ENCODE measurements around the gene TCHP. TPM values are rescaled to one million over a fixed set of nuclear protein-coding genes. Genes with fewer than 3 reads are reported as not detected.

TCHP gene
- total and polyA plus RNA-seq, 2 of the 13 experiments (the other 11 are each of a cell fraction or from before 2014, with no cell fraction given): 6.7 to 12.2 TPM

GRCh38 chr12:109863847-109864712 lies 36.0 kb upstream of the TCHP start (continued):
- TF ChIP-seq ZNF281 (CRISPR knock-in tag; IDR thresholded peaks at IDR 0.05; ENCODE audit: borderline replicate concordance) (peak; percentile 45; the same call in 1 of the 2 replicates), ZNF556 (CRISPR knock-in tag; IDR thresholded peaks at IDR 0.05; ENCODE audit: borderline replicate concordance) (no peak; the same call in 1 of the 2 replicates), EED (CRISPR knock-in tag; IDR thresholded peaks at IDR 0.05) (no peak; the same call in 1 of the 2 replicates), GLMP (CRISPR knock-in tag; IDR thresholded peaks at IDR 0.05; ENCODE audit: borderline replicate concordance) (no peak), DNMT3B (CRISPR knock-in tag; conservative IDR thresholded peaks at IDR 0.05) (no peak), POGK (CRISPR knock-in tag; conservative IDR thresholded peaks at IDR 0.05) (peak; percentile 71; the same call in 1 of the 2 replicates), WIZ (CRISPR knock-in tag; IDR thresholded peaks at IDR 0.05) (no peak), ZBTB2 (CRISPR knock-in tag; IDR thresholded peaks at IDR 0.05; ENCODE audit: low read depth) (no peak), ZFP36L1 (CRISPR knock-in tag; IDR thresholded peaks at IDR 0.05) (peak; percentile 39; the same call in 1 of the 2 replicates), NKX3-1 (CRISPR knock-in tag; IDR thresholded peaks at IDR 0.05) (no peak), ZNF510 (CRISPR knock-in tag; IDR thresholded peaks at IDR 0.05; ENCODE audit: low read depth) (0 out of 2 replicates have a peak, but pooled peaks have one; percentile 45), PAWR (CRISPR knock-in tag; IDR thresholded peaks at IDR 0.05; ENCODE audit: borderline replicate concordance) (no peak), ZNF24 (IDR thresholded peaks at IDR 0.05) (no peak), MXD1 (CRISPR knock-in tag; IDR thresholded peaks at IDR 0.05) (0 out of 2 replicates have a peak, but pooled peaks have one; percentile 29), ZFP1 (CRISPR knock-in tag; IDR thresholded peaks at IDR 0.05) (peak; percentile 26; the same call in 1 of the 2 replicates), POLR2G (IDR thresholded peaks at IDR 0.05; ENCODE audit: low read depth, low read length) (no peak), ZNF335 (CRISPR knock-in tag; IDR thresholded peaks at IDR 0.05) (no peak), ZNF552 (CRISPR knock-in tag; IDR thresholded peaks at IDR 0.05; ENCODE audit: borderline replicate concordance) (no peak), ZNF737 (CRISPR knock-in tag; IDR thresholded peaks at IDR 0.05; ENCODE audit: borderline replicate concordance) (no peak)

Measured in HepG2 (cell line).